GM12873 (cell line): ENCODE data around the gene XPO6.

Experiments
- CTCF ChIP-seq: IDR thresholded peaks from 2 replicates; pipeline ENCODE4 v1.5.1; 2012; ENCODE audit warnings: low read depth, mild to moderate bottlenecking, moderate library complexity, low read length, control low read depth; ENCODE audit not compliant: insufficient read depth; ENCODE audit errors: missing control alignments

The XPO6 gene

GRCh38 chr16:28078261-28078660, 133.5 kb downstream of the XPO6 start:
- no peak for TF ChIP-seq CTCF

GRCh38 chr16:28073836-28074235, 137.9 kb downstream of the XPO6 start:
- no peak for TF ChIP-seq CTCF

GRCh38 chr16:28072087-28072486, 139.7 kb downstream of the XPO6 start:
- TF ChIP-seq CTCF, result no peak

- TF ChIP-seq CTCF, result no peak
Observed at GRCh38 chr16:28069971-28070794, 141.6 kb downstream of the XPO6 start.

- TF ChIP-seq CTCF, result no peak
Observed at GRCh38 chr16:28068976-28069375, 142.8 kb downstream of the XPO6 start.

GRCh38 chr16:28067604-28068379, 144.0 kb downstream of the XPO6 start:
- TF ChIP-seq CTCF, result no peak

- TF ChIP-seq CTCF, result no peak
Observed at GRCh38 chr16:28064706-28065249, 147.0 kb downstream of the XPO6 start.
